GM18519 (cell line): Measurements from ENCODE around the gene CRABP2.
A peak's percentile ranks its signal among the peaks of the same experiment; 100 is the strongest.

Source experiments
- ATAC-seq: cut with Tn5 transposase; IDR thresholded peaks from one replicate; pipeline ENCODE4 v1.9.1; 2021; ENCODE audit warnings: mild to moderate bottlenecking, moderate library complexity; ENCODE audit not compliant: unreplicated experiment, low FRiP score

Gene CRABP2

GRCh38 chr1:156742801-156743200 lies 37.4 kb upstream of the CRABP2 start:
- ATAC-seq: no peak

GRCh38 chr1:156742017-156742416 lies 36.6 kb upstream of the CRABP2 start:
- ATAC-seq: no peak

DNA sequence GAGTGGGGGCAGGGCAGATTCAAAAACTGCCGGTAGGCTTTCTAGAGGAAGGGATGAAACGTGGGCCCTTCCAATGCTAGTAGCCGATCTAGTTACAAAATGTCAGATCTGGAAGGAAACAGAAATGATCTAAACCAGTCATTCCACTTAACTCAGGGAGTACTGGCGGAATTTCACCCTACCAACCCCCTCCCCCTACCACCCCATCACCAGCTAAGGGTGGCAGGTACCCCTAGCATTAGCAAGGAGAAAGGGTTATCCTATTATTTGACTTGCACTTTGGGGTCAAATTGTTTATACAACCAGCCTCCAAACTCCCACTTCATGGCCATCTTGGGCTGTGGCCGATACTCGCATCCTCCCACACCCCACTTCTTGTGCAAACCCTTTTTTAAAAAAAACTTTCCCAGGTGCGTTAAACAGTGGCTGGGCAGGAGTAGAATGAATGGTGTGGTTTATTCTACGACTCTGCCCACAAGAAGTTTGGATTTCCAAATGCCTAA lies 36.1 kb upstream of the CRABP2 start:
- peak; percentile 12 for ATAC-seq

DNA sequence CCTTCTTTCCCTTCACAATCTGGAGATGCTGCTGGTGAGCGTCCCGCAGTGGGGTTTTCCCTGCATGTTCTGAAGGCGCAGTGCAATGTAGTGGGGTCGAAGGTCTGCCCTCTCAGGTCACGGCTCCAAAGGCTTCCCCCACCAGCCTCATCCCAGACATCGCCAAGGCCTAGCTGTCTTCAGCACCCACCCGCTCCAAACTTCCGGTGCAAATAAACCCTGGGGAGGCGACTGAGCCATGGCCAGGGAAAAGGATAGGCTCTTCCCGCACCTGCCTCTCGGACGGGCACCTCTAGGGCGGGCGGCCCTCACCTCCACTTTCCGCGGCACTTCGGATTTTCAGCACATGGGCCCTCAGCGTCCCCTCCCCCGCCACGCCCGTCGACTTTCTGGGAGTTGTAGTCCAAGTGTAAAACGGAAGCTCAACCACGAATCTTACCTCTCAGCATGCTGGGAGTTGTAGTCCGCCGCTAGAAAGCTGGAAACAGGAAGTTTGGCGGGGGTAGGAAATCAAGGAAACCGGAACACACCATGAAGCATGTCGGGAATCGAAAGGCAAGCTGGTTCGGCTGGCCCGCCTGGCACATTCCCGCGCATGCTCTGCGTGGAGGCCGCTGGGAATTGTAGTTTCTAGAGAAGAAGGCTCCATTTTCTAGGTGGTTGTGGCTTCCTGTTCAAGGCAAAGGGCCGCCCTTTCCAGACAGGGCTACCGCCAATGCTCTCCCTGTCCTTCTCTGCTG lies 35.5 kb upstream of the CRABP2 start, which contains the start of gene MRPL24:
TSS of gene MRPL24 (minus strand) at position 348 of the 740 bp plus-strand sequence. CDS start 2,384 bp downstream, outside the sequence.
- peak; percentile 61 for ATAC-seq

DNA sequence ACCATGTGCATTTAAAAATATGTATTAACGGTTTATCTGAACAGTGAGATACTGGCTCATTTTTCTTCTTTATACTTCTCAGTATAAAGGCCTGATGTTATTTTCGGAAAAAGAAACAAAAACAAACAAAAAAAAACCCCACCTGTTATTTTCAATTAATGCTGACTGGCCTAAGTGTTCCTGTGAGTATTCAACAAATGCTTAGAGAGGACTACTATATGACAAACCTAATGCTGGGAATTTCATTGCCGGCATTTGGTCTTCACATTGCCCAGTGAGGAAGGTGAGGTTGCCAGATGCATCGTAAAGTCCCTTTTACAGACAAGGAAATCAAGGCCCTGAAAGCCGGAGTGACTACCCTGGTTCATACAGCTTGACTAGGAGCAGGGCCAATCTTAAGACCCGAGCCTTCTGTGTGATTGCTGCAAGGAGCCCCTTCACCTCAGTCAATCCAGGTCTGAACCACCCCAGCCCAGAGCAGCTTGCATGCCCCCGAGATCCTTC lies 34.9 kb upstream of the CRABP2 start:
- ATAC-seq: no peak

GRCh38 chr1:156738916-156739315 lies 33.5 kb upstream of the CRABP2 start:
- ATAC-seq: no peak

- no peak for ATAC-seq
Measured at GRCh38 chr1:156738407-156738806, 33.0 kb upstream of the CRABP2 start.

DNA sequence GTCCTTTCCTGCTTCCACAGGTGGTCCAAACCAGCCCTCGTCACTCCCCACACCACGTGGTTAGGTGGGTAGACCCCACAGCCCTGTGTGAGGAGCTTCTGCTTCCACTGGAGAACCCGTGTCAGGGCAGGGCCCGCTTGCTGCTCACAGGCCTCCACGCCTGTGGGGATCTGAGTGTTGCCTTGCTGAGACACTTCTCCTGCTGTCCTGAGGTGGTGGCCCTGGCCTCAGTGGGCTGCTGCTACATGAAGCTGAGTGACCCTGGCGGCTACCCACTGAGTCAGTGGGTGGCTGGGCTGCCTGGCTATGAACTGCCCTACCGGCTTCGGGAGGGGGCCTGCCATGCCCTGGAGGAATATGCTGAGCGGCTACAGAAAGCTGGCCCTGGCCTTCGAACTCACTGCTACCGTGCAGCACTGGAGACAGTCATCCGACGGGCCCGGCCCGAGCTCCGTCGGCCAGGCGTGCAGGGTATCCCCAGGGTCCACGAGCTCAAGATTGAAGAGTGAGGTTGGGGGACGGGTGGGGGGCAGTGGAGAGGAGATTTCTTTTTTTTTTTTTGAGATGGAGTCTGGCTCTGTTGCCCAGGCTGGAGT lies 28.7 kb upstream of the CRABP2 start:
- no peak for ATAC-seq

GRCh38 chr1:156728599-156729462 lies 23.4 kb upstream of the CRABP2 start, which contains the start of gene ISG20L2:
Gene ISG20L2 (minus strand): TSS chr1:156728766. CDS start chr1:156727652, 1,114 bp downstream.
- ATAC-seq: peak; percentile 70

DNA sequence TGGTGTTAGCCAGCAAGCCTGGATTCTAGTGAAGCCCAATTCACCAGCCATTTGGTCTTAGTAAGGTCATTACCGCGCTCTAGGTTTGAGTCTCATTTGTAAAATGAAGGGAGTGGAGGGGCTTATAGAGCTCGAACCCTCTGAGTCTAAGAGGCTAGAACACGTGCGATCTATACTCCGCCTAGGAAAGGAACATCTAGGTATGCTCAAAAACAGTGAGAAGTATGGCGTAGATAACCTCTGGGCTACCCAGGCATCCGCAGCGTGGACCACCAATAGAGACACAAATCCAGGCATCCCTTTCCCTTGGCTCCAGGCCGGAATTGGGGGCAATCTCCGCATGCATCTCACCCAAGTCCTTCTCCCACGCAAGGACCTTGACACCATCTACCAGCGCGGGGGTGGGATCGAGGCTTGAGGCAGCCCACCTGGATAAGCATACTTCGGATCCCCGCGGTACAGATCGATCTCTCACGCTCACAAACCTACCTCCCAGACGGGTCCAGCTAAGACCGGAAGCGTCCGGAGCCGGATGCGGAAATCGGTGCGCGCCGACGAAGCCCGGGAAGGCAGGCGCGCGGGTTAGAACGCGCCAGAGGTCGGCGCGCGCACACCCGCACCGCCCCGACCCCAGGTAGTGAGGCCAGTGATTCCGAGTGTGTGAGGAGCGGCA lies 22.7 kb upstream of the CRABP2 start, which contains the start of gene METTL25B:
TSS of gene METTL25B (plus strand) at position 544 of the 673 bp plus-strand sequence. CDS start 636 bp downstream, outside the sequence.
- peak; percentile 29 for ATAC-seq

DNA sequence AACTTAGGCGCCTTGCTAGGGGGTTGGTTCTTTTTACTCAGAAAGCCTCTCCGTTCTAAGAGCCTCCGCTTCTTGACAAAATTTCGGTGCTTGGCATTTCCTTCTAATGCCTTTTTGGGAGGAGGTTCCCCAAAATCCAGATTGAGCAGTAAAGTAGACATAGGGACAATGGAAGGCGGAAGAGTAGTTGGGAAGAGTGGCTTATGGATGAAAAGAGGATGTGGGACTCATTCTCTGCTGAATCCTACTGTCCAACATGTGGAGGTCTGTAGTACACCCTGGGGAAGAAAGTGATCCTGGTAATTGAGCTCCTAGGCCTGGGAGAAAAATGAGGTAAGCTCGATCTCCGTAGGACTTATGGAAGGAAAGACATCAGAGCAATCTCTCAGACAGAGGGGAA lies 22.1 kb upstream of the CRABP2 start:
- no peak for ATAC-seq

GRCh38 chr1:156726549-156727226 lies 21.3 kb upstream of the CRABP2 start:
- no peak for ATAC-seq

- no peak for ATAC-seq
Measured at GRCh38 chr1:156725683-156726280, 20.4 kb upstream of the CRABP2 start.

DNA sequence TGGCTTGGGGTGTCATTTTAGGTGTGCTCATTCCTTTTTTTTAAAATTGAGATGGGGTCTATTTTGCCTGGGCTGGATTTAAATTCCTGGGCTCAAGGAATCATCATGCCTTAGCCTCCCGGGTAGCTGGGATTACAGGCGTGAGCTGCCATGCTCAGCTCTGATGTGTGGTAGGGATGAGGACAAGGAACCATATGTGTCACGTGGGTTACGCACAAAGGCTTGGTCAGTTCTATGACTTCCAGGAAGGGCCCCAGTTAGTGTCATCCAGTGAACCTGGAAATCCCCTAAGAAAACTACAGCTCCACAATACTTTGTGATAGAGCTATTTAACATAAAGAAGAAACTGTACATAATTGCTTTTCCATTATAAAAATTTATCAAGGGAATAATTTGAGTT lies 16.2 kb upstream of the CRABP2 start:
- no peak for ATAC-seq

DNA sequence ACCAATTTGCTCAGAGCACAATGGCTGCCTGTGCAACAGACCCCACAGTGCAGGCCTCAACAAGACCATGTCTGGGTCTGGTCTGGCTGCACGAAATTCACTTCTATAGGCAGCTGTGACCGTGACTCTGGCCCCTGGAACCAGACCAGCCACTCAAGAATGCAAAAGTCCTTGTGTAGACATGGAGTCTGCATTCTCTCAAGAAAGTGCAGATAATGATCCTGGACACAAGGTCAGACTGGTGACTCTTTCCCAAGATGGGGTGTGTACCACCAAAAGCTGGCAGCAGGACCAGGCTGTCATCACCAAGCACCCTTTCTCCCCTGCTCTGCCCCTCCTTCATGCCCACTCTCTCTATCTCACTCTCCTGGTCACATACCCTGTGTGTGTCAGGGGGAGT lies 15.7 kb upstream of the CRABP2 start:
- ATAC-seq: no peak

GRCh38 chr1:156717351-156717750 lies 12.0 kb upstream of the CRABP2 start:
- ATAC-seq: no peak

DNA sequence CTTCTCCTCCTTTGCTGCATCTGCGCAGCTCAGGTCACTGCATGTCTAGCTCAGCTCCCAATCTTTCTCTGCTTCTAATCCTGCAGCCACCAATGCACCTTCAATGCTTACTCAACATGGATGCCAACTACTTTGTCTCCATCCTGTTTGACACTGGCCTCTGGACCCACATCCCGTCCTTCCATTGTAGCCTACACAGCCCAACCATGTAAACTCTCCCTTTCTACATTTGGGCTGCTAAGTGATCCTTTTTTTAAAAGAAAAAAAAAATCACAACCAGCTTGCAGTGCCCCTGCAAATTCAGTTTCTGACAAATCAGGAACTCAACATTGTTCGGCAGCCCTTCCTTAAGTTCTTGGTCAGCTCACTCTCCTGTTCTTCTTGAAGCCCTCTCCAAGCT lies 9.4 kb upstream of the CRABP2 start:
- no peak for ATAC-seq

- no peak for ATAC-seq
Measured at GRCh38 chr1:156712626-156713025, 7.2 kb upstream of the CRABP2 start.
